Body of pancreas (tissue), 4 donors: ENCODE measurements around the gene TMEM245. TPM values are rescaled to one million over a fixed set of nuclear protein-coding genes. Genes with fewer than 3 reads are reported as not detected.

Source experiments
- ATAC-seq: fragments of 150-250 bp; one replicate; pipeline ENCODE4 v1.9.1; 2016
- DNase-seq, 4 donors: peaks; one replicate each; pipeline ENCODE4 v3.0.0-alpha.2; 2019
- H3K27ac ChIP-seq, 4 donors: fragments of 200-600 bp; sonication (generic); 1 replicate in 3 of 4; 2 replicates in 1 of 4; pipeline versions ENCODE4 v1.5.1 to v1.6.1; 2016 to 2019; ENCODE audit warnings: mild to moderate bottlenecking in 1 of 4, mixed read lengths in 1 of 4, moderate library complexity in 1 of 4
- H3K27me3 ChIP-seq, 2 donors: fragments of 200-600 bp; sonication (generic); one replicate each; pipeline ENCODE4 v1.6.0; 2016; ENCODE audit warnings: mild to moderate bottlenecking in 1 of 2
- H3K36me3 ChIP-seq, 2 donors: fragments of 200-600 bp; sonication (generic); replicated peaks in 1 of 2; 2 replicates each; pipeline ENCODE4 v1.5.1; 2016; ENCODE audit warnings: low read depth in 2 of 2; ENCODE audit not compliant: insufficient read depth in 1 of 2
- H3K4me1 ChIP-seq: fragments of 200-600 bp; sonication (generic); one replicate; pipeline ENCODE4 v1.6.0; 2016
- H3K4me3 ChIP-seq, 2 donors: fragments of 200-600 bp; sonication (generic); 1 replicate in 1 of 2; 2 replicates in 1 of 2; pipeline ENCODE4 v1.5.1; 2016 to 2019
- H3K9me3 ChIP-seq, 3 donors: fragments of 200-600 bp; sonication (generic); 1 replicate in 2 of 3; 2 replicates in 1 of 3; pipeline ENCODE4 v1.5.1; 2016
- POLR2A ChIP-seq, 3 donors: fragments of 450-650 bp; IDR thresholded peaks; one replicate each; pipeline ENCODE4 v1.6.1; 2016; ENCODE audit warnings: antibody characterized with exemption in 3 of 3, mild to moderate bottlenecking in 2 of 3
- WGBS, 2 donors: methylation state at CpG; one replicate each; pipeline ENCODE4 v1.1.5; 2017; 5-methylcytosine and 5-hydroxymethylcytosine counted together
- intact Hi-C: fragments of 100-400 bp; cut with DNase I; formaldehyde crosslinking; loops from one replicate; pipeline ENCODE4 v1.15.1; 2023
- total RNA-seq, 2 donors: library from RNA; depleted of rRNA; stranded (reverse); fragments of >200 nt; gene quantifications; one replicate each; pipeline ENCODE4 v1.1.0, GENCODE V29; 2016
- TF ChIP-seq, protein P1 (sequence below), 7 experiments: fragments of 450-650 bp in 4 of 7; fragments of 200-600 bp in 3 of 7; sonication (generic) in 3 of 7; IDR thresholded peaks; one replicate each; pipeline ENCODE4 v1.5.1; 2016 to 2019; ENCODE audit warnings: antibody characterized with exemption in 7 of 7

TMEM245 gene
- total RNA-seq, 2 donors from 2014 or later = 38.9 to 47.0 TPM

DNA sequence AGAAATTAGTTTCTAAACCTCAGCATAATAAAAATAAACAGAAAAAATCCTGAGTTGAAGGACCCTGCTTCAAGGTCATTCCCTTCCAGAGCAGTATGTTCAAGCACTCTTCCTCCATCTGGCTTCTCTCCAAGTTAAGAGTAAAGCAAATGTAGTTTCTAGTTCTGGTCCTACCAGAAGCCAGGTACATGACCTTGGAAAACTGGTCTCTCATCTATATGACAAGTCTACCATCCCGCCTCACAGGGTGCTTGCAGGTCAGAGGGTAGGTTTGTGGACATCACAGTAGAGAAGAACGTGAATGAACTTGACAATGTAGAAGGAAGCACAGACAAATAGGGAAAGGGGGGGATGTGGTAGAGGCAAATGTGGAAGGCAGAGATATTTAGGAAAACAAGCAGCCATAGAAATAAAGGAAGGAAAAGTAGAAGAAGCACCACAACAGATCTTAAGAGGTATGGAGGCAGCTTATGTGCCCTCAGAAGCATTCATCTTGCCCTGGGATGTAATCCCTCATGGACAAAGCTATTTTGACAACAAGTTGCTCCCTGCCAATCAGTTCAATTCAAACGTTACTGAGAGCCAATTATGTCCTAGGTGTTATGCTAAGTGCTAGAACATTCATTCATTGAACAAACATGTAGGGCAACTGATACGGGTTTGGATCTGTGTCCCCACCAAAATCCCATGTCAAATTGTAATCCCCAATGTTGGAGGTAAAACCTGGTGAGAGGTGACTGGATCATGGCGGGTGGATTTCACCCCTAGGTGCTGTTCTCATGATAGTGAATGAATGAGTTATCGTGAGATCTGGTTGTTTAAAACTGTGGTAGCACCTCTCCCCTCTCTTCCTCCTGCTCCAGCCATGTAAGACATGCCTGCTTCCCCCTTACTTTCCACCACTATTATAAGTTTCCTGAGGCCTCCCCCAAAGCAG, 82.7 kb downstream of the TMEM245 start:
- 57 to 67% methylated on average over 6 of the region's 6 CpGs for WGBS, 2 donors
- H3K27ac ChIP-seq = peak overlapping the region; percentile 22 to 59 (median 42)

DNA sequence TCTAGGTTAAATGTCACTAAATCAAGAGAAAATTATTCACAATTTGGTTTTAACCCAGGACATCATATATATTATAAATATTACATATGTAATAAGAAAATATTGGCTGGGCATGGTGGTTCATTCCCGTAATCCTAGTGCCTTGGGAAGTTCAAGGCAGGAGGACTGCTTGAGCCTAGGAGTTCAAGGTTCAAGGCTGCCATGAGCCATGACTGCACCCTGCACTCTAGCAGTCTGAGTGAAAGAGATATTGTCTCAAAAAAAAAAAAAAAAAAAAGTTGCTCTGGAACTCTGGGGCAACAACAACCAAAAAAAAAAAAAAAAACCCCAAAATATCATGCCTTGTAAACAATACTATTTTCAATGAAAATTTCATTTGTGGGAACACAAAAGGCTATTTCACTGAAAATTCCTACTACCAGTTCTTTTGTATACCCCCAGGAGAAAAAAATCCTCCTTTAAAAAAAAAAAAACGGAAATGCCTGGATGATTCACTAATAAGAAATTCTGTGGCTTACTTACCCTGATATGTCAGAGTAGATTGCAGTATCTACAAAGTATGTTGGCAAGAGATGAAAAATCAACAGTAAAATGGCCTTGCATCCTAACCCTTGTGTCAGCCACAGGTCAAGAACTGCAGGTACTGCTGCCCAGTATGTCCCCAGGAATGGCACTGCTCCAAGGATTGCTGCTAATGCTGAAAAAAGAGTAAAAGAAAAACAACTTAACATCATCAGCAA, 83.9 kb downstream of the TMEM245 start:
- peak; percentile 93 for ATAC-seq
- no peak overlapping the region for H3K4me3 ChIP-seq
- peak; percentile 64 to 80 (median 72) for DNase-seq
- H3K9me3 ChIP-seq = no peaks in the 10 kb centered on the region
- peaks cover 0 to 5% of the 10 kb centered on the region in 2 donors for H3K36me3 ChIP-seq
- intact Hi-C loops = no loop called here
- H3K27ac ChIP-seq = peak overlapping the region; percentile 22 to 59 (median 42)
- WGBS, 2 donors = 33 to 40% methylated on average over 2 of the region's 2 CpGs
- no peak for TF ChIP-seq POLR2A (IDR thresholded peaks at IDR 0.05)
- TF ChIP-seq, protein P1, sequence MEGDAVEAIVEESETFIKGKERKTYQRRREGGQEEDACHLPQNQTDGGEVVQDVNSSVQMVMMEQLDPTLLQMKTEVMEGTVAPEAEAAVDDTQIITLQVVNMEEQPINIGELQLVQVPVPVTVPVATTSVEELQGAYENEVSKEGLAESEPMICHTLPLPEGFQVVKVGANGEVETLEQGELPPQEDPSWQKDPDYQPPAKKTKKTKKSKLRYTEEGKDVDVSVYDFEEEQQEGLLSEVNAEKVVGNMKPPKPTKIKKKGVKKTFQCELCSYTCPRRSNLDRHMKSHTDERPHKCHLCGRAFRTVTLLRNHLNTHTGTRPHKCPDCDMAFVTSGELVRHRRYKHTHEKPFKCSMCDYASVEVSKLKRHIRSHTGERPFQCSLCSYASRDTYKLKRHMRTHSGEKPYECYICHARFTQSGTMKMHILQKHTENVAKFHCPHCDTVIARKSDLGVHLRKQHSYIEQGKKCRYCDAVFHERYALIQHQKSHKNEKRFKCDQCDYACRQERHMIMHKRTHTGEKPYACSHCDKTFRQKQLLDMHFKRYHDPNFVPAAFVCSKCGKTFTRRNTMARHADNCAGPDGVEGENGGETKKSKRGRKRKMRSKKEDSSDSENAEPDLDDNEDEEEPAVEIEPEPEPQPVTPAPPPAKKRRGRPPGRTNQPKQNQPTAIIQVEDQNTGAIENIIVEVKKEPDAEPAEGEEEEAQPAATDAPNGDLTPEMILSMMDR (IDR thresholded peaks at IDR 0.05) = no peak
- H3K4me1 ChIP-seq = peaks cover 20% of the 10 kb centered on the region
- H3K27me3 ChIP-seq = no peaks in the 10 kb centered on the region

More for the DNA sequence above, 82.7 kb downstream of the TMEM245 start:
- DNase-seq (no peak), ATAC-seq (no peak)
- Histone ChIP-seq H3K4me1 (peaks cover 20% of the 10 kb centered on the region), H3K36me3 (peaks cover 0 to 7% of the 10 kb centered on the region in 2 donors), H3K4me3 (no peak overlapping the region), H3K27me3 (no peaks in the 10 kb centered on the region), H3K9me3 (no peaks in the 10 kb centered on the region)
- intact Hi-C loops = no loop called here
- TF ChIP-seq, protein P1 (IDR thresholded peaks at IDR 0.05) = no peak
- TF ChIP-seq POLR2A (IDR thresholded peaks at IDR 0.05) = no peak

DNA sequence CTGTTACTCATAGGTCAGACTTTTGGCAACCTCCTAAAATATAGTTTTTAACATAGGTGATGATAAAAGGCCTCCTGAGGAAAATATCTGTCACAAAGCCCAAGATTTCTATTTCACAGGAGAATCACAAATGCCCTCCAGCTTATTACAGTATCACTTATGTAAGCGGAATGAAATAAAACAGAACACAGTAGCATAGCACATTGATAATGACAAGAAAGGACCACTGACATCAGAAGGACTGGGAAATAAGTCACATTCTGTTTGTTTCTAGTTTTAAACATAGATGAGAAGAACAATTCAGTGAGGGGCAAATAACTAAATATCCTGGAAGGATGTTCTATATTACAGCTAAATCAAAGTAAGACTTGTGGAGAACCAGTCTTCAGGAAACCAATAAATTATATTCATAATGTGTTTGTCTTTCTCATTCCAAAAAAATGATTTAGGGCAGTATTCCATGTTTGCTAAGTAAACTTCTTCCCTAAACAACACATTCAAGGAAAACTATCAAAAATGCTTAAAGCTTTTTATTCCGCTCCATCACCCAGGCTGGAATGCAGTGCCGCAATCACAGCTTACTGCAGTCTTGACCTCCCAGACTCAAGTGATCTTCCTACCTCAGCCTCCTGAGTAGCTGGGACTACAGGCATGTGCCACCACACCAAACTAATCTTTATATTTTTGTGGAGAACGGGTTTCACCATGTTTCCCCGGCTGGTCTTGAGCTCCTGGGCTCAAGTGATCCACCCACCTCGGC, 85.6 kb downstream of the TMEM245 start:
- Histone ChIP-seq H3K9me3 (no peaks in the 10 kb centered on the region), H3K27me3 (no peaks in the 10 kb centered on the region), H3K36me3 (peaks cover 0 to 5% of the 10 kb centered on the region in 2 donors), H3K4me1 (peaks cover 20% of the 10 kb centered on the region), H3K27ac (no peak overlapping the region), H3K4me3 (no peak overlapping the region)
- DNase-seq (no peak), ATAC-seq (no peak)
- 89 to 96% methylated on average over 6 of the region's 6 CpGs for WGBS, 2 donors
- TF ChIP-seq POLR2A (IDR thresholded peaks at IDR 0.05) = no peak
- TF ChIP-seq, protein P1 (IDR thresholded peaks at IDR 0.05) = no peak
- intact Hi-C loops = no loop called here

DNA sequence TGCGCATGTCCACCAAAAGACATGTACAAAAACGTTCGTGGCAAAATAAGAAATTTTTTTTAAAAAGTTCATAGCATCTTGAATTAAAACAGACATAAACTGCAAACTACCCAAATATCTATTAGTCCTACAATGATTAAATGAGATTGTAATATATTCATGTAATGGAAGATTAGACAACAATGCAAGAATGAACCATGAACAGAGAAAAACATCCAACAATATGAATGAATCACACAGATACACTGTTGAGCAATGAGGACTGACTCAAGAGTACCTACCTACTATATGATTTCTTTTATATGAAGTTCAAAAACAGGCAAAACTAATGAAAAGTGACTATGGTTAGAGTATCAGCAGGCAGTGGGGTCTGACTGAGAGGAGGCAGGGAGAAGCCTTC, 88.5 kb downstream of the TMEM245 start:
- intact Hi-C loops = no loop called here
- ATAC-seq (no peak), DNase-seq (no peak)
- Histone ChIP-seq H3K9me3 (no peaks in the 10 kb centered on the region), H3K4me1 (peaks cover 12% of the 10 kb centered on the region), H3K27me3 (no peaks in the 10 kb centered on the region), H3K27ac (no peak overlapping the region), H3K36me3 (peaks cover 0 to 4% of the 10 kb centered on the region in 2 donors), H3K4me3 (no peak overlapping the region)
- 87 to 90% methylated on average over 3 of the region's 3 CpGs for WGBS, 2 donors
- TF ChIP-seq, protein P1 (IDR thresholded peaks at IDR 0.05) = no peak
- no peak for TF ChIP-seq POLR2A (IDR thresholded peaks at IDR 0.05)
